Measurements from ENCODE around the gene CHRNE.
A peak's percentile ranks its signal among the peaks of the same experiment; 100 is the strongest.
"Not testable (repeated sequence)": the region's sequence is repeated elsewhere in the genome, so short reads cannot be mapped to it uniquely, and the experiment has no call there.

The CHRNE gene

DNA sequence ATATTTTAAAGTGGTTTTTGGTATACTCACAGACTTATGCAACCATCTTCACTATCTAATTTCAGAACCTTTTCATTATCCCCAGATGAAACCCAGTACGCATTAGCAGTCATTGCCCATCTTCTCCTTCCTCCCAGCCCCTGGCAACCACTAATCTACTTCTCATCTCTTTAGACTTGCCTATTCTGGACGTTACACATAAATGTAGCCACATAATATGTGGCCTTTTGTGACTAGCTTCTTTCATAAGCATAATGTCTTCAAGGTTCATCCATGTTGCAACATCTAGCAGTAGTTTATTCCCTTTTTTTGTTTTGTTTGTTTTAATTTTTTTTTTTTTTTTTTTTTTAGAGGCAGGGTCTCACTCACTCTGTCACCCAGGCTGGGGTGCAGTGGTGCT is 32.0 kb downstream of the CHRNE start:
- H3K27ac ChIP-seq, result no peak overlapping the region
- CTCF ChIA-PET, result interaction anchor here (0.6 kb wide), 1 partner anchor 170 kb away, joined by 3 read pairs; no protein-coding TSS in a partner anchor
- no peak for DNase-seq (ENCODE audit: low spot score)
- POLR2A ChIA-PET (ENCODE audit: low non-redundant PET), result no interaction called here
- TF ChIP-seq, protein P1, sequence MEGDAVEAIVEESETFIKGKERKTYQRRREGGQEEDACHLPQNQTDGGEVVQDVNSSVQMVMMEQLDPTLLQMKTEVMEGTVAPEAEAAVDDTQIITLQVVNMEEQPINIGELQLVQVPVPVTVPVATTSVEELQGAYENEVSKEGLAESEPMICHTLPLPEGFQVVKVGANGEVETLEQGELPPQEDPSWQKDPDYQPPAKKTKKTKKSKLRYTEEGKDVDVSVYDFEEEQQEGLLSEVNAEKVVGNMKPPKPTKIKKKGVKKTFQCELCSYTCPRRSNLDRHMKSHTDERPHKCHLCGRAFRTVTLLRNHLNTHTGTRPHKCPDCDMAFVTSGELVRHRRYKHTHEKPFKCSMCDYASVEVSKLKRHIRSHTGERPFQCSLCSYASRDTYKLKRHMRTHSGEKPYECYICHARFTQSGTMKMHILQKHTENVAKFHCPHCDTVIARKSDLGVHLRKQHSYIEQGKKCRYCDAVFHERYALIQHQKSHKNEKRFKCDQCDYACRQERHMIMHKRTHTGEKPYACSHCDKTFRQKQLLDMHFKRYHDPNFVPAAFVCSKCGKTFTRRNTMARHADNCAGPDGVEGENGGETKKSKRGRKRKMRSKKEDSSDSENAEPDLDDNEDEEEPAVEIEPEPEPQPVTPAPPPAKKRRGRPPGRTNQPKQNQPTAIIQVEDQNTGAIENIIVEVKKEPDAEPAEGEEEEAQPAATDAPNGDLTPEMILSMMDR (conservative IDR thresholded peaks at IDR 0.05; ENCODE audit: low read depth), result no peak

DNA sequence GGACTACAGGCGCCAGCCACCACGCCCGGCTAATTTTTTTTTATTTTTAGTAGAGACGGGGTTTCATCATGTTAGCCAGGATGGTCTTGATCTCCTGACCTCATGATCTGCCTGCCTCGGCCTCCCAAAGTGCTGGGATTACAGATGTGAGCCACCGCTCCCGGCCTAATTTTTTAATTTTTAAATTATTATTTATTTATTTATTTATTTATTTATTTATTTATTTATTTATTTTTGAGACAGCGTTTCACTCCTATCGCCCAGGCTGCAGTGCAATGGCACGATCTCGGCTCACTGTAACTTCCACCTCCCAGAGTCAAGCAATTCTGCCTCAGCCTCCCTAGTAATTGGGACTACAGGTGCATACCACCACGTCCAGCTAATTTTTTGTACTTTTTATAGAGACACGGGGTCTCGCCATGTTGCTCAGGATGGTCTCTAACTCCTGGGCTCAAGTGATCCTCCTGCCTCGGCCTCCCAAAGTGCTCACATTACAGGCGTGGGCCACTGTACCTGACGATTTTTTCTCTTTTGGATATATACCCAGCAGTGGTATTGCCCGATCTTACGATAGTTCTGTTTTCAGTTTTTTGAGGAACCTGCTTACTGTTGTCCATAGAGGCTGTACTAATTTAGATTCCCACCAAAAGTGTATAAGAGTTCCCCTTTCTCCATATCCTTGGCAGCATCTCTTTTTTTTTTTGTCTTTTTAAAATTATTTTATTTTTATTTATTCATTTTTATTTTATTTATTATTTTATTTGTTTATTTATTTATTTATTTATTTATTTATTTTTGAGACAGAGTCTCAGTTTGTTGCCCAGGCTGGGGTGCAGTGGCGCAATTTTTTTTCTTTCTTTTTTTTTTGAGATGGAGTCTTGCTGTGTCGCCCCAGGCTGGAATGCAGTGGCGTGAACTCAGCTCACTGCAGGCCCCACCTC is 33.6 kb downstream of the CHRNE start:
- CTCF ChIA-PET, result interaction anchor here (0.6 kb wide), 1 partner anchor 34 kb away, joined by 4 read pairs; the partner anchor contains the start of gene CHRNE

DNA sequence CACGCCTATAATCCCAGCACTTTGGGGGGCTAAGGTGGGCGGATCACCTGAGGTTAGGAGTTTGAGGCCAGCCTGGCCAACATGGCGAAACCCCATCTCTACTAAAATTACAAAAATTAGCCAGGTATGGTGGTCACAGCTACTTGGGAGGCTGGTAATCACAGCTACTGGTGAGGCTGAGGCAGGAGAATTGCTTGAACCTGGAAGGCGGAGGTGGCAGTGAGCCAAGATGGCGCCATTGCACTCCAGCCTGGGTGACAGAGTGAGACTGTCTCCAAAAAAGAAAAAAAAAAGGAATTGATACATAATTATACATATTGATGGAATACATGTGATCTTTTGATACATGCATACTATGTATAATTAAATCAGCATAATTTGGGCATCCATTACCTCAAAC is 35.4 kb downstream of the CHRNE start:
- CTCF ChIA-PET, result interaction anchor here (1.0 kb wide), 1 partner anchor 15 kb away, joined by 4 read pairs; no protein-coding TSS in a partner anchor
- POLR2A ChIA-PET (ENCODE audit: low non-redundant PET); DNase-seq (ENCODE audit: low spot score): not testable (repeated sequence)
- H3K27ac ChIP-seq, result peak overlapping the region; percentile 55

More for the DNA sequence above, 33.6 kb downstream of the CHRNE start:
- DNase-seq (ENCODE audit: low spot score); POLR2A ChIA-PET (ENCODE audit: low non-redundant PET): not testable (repeated sequence)
- peak overlapping the region; percentile 48 for H3K27ac ChIP-seq

DNA sequence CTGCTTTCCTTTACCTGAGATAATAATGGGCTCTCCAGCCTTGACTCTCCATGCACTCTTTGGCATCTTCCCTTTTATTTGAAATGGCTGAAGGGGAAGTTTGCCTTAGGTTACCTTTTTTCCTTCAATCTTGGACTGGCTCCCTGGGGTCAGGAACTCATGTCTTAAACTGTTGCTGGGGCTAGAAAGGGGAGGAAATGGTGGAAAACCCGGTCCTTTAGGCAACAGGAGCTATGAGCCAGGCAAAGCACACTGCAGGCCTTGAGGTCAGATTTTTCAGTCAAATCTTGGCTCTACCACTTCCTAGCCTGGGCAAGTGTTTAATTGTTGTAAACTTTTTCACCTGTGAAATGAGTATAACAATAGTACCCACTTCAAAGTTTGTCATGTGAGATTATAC is 39.6 kb downstream of the CHRNE start:
- H3K27ac ChIP-seq, result peak overlapping the region; percentile 75
- CTCF ChIA-PET, result interaction anchor here (0.5 to 0.7 kb wide), 3 partner anchors 27 to 74 kb away, joined by 3 to 4 read pairs (median 4); no protein-coding TSS in a partner anchor

DNA sequence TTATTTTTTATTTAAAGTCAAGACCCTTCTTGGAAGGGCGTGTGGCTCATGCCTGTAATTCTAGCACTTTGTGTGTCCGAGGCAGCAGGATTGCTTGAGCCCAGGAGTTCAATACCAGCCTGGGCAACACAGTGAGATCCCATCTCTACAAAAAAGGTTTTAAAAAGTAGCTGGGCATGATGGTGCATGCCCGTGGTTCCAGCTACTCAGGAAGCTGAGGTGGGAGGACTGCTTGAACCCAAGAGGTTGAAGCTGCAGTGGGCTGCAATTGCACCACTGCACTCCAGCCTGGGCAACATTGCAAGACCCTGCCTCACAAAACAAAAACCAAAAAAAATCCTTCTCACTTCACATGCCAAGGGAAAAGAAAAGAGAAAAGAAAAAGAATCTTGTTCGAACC is 40.2 kb downstream of the CHRNE start:
- DNase-seq (ENCODE audit: low spot score), result no peak
- CTCF ChIA-PET, result interaction anchor here (0.5 to 0.6 kb wide), 3 partner anchors 26 to 152 kb away, joined by 3 to 4 read pairs (median 3); partner anchors contain the start of gene ARRB2
- peak overlapping the region; percentile 75 for H3K27ac ChIP-seq
- POLR2A ChIA-PET (ENCODE audit: low non-redundant PET), result no interaction called here
- TF ChIP-seq, protein P1 (conservative IDR thresholded peaks at IDR 0.05; ENCODE audit: low read depth), result no peak

More for the DNA sequence above, 39.6 kb downstream of the CHRNE start:
- DNase-seq (ENCODE audit: low spot score), result no peak
- POLR2A ChIA-PET (ENCODE audit: low non-redundant PET), result no interaction called here
- TF ChIP-seq, protein P1 (conservative IDR thresholded peaks at IDR 0.05; ENCODE audit: low read depth), result no peak

DNA sequence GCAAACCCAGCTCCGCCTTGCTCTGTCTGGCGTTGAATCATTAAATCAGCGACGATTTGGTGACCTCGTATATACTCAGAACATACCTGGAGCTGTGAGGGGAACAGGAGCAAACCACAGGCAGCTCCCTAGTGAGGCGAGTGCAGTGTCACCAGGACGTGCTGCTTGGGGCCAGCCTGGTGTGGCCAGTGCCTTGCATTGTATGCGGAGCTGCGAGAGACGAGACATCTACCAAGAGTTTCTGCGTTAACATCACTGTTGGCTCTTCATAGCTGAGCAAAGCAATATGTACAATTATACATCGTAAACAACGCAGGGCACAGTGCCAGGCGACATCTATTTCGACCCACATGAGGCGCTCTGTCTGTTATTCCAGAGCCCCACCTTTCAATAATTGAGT is 41.8 kb downstream of the CHRNE start:
- H3K27ac ChIP-seq, result peak overlapping the region; percentile 99
- TF ChIP-seq, protein P1 (conservative IDR thresholded peaks at IDR 0.05; ENCODE audit: low read depth), result no peak
- ChIA-PET CTCF (interaction anchor here (0.6 to 1.2 kb wide), 3 partner anchors 20 to 60 kb away, joined by 3 to 7 read pairs (median 3); no protein-coding TSS in a partner anchor), POLR2A (ENCODE audit: low non-redundant PET) (interaction anchor here (1.4 kb wide), 1 partner anchor 71 kb away, joined by 3 read pairs; no protein-coding TSS in a partner anchor)
- no peak for DNase-seq (ENCODE audit: low spot score)

DNA sequence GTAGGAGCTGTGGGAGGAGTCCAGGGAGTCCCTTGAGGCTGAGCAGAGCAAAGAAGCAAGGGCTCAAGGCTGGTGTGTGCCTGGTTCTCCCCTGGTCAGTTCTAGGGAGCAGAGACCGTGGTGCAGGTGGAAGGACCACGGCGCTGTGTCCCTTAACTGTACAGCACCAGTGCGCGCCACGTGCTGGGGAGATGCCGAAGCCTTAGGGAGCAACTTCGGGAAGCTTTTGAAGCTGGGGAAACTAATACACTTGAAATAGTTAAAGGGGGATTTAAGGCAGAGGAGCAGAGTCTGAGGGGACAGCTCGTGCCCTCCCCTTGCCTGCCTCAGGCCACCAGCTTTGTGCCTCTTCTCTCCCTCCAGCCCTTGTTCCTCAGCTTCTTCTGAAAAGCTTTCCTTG is 42.2 kb downstream of the CHRNE start:
- POLR2A ChIA-PET (ENCODE audit: low non-redundant PET), result interaction anchor here (1.4 kb wide), 1 partner anchor 70 kb away, joined by 3 read pairs; no protein-coding TSS in a partner anchor
- CTCF ChIA-PET, result interaction anchor here (0.5 to 1.2 kb wide), 4 partner anchors 21 to 966 kb away, joined by 3 to 7 read pairs (median 4); partner anchors contain the start of gene ARRB2
- TF ChIP-seq, protein P1 (conservative IDR thresholded peaks at IDR 0.05; ENCODE audit: low read depth), result no peak
- peak overlapping the region; percentile 99 for H3K27ac ChIP-seq
- DNase-seq (ENCODE audit: low spot score), result no peak

Measured in RWPE1 (cell line).